Activated CD4-positive, alpha-beta memory T cell treated with anti-CD3 and anti-CD28 coated beads for 36 hours (primary cell): ENCODE data around the gene FAM13A. TPM values are rescaled to one million over a fixed set of nuclear protein-coding genes. Genes with fewer than 3 reads are reported as not detected.

Experiments
- CTCF ChIA-PET: fragments of 350-600 bp; sonication (Branson Sonifier 250); formaldehyde crosslinking; loops from one replicate; lab custom pipeline; 2021; ENCODE audit warnings: antibody characterized with exemption, inconsistent platforms; lab: Charles Lee
- POLR2A ChIA-PET: fragments of 350-600 bp; sonication (Branson Sonifier 250); formaldehyde crosslinking; loops from one replicate; lab custom pipeline; 2021; ENCODE audit warnings: antibody characterized with exemption; lab: Charles Lee
- DNase-seq: peaks from one replicate; pipeline ENCODE4 v3.0.0-alpha.2; 2020
- H3K27ac Mint-ChIP-seq: one replicate; pipeline ENCODE4 v1.8.0; 2021; ENCODE audit warnings: mixed read lengths
- H3K27me3 Mint-ChIP-seq: one replicate; pipeline ENCODE4 v1.8.0; 2021; ENCODE audit warnings: mixed read lengths
- H3K36me3 Mint-ChIP-seq: one replicate; pipeline ENCODE4 v1.8.0; 2021; ENCODE audit warnings: mixed read lengths
- H3K4me1 Mint-ChIP-seq: one replicate; pipeline ENCODE4 v1.8.0; 2021; ENCODE audit warnings: low read depth, mixed read lengths
- H3K4me3 Mint-ChIP-seq: one replicate; pipeline ENCODE4 v1.8.0; 2021; ENCODE audit warnings: mild to moderate bottlenecking, mixed read lengths
- H3K9me3 Mint-ChIP-seq: one replicate; pipeline ENCODE4 v1.8.0; 2021; ENCODE audit warnings: mixed read lengths
- intact Hi-C: fragments of 100-400 bp; cut with micrococcal nuclease; formaldehyde crosslinking; loops from one replicate; pipeline ENCODE4 v1.15.1; 2023
- total RNA-seq, 2 experiments: library from RNA; stranded (reverse); gene quantifications; one replicate each; pipeline ENCODE4 v1.2.3, GENCODE V29; 2021

FAM13A gene
- total RNA-seq, 2 experiments from 2014 or later, result 2.3 to 2.6 TPM

GRCh38 chr4:88779431-88779830 is 277.6 kb downstream of the FAM13A start:
- peaks cover 8% of the 10 kb centered on the region for H3K36me3 Mint-ChIP-seq
- H3K27ac Mint-ChIP-seq, result no peak overlapping the region
- DNase-seq, result no peak
- intact Hi-C loops, result no loop called here
- ChIA-PET CTCF (interaction anchor here (0.9 kb wide), 1 partner anchor 40 kb away, joined by 3 read pairs; no protein-coding TSS in a partner anchor), POLR2A (no interaction called here)
- H3K4me1 Mint-ChIP-seq, result no peaks in the 10 kb centered on the region
- no peaks in the 10 kb centered on the region for H3K9me3 Mint-ChIP-seq
- no peak overlapping the region for H3K4me3 Mint-ChIP-seq
- H3K27me3 Mint-ChIP-seq, result no peaks in the 10 kb centered on the region

DNA sequence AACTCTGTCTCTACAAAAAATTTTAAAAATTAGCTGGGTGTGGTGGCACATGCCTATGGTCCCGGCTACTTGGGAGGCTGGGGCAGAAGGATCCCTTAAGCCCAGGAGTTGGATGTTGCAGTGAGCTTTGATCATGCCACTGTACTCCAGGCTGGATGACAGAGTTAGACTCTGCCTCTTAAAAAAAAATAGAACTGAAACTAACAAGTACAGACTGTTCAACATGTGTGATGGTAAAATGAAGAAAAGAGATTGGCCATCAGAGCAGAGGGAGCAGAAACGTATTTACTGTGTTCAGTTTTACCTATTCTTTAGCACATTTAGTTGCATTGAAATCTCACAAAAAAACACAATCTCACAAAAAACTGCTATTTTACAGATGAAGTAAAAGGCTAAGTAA is 281.5 kb downstream of the FAM13A start:
- ChIA-PET POLR2A (no interaction called here), CTCF (no interaction called here)
- Mint-ChIP-seq H3K27me3 (no peaks in the 10 kb centered on the region), H3K4me1 (no peaks in the 10 kb centered on the region), H3K4me3 (no peak overlapping the region), H3K36me3 (peaks cover 8% of the 10 kb centered on the region), H3K27ac (no peak overlapping the region), H3K9me3 (no peaks in the 10 kb centered on the region)
- intact Hi-C loops, result no loop called here
- no peak for DNase-seq

DNA sequence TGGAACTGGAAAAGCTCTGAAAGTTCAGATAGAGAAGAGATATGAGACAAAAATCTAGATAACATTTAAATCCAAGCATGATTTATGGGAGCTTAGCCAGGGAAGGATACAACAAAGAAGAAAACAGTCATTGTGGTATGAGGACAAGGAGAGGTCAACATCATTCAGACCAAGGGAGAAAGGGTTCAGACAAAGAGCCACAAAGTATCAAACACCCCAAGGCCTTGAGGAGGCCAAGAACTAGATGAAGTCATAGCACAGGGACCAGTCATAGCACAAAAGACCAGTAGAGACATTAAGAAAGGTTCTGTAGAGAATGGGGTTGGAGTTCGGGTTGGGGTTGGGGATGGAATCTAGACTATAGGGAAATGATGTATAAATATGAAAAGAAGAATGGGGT is 282.0 kb downstream of the FAM13A start:
- no peak for DNase-seq
- Mint-ChIP-seq H3K27ac (no peak overlapping the region), H3K4me3 (no peak overlapping the region), H3K4me1 (no peaks in the 10 kb centered on the region), H3K36me3 (peaks cover 8% of the 10 kb centered on the region), H3K9me3 (no peaks in the 10 kb centered on the region), H3K27me3 (no peaks in the 10 kb centered on the region)
- ChIA-PET CTCF (interaction anchor here (1.0 kb wide), 1 partner anchor 249 kb away, joined by 5 read pairs; no protein-coding TSS in a partner anchor), POLR2A (no interaction called here)
- intact Hi-C loops, result no loop called here

GRCh38 chr4:88771883-88772450 is 285.0 kb downstream of the FAM13A start:
- DNase-seq, result no peak
- POLR2A ChIA-PET, result no interaction called here
- Mint-ChIP-seq H3K27ac (no peak overlapping the region), H3K4me3 (no peak overlapping the region), H3K36me3 (peaks cover 8% of the 10 kb centered on the region), H3K27me3 (no peaks in the 10 kb centered on the region), H3K4me1 (no peaks in the 10 kb centered on the region), H3K9me3 (no peaks in the 10 kb centered on the region)
- intact Hi-C loops, result no loop called here
- CTCF ChIA-PET, result no interaction called here

- POLR2A ChIA-PET, result no interaction called here
Measured at GRCh38 chr4:88765729-88766128, 291.3 kb downstream of the FAM13A start.

DNA sequence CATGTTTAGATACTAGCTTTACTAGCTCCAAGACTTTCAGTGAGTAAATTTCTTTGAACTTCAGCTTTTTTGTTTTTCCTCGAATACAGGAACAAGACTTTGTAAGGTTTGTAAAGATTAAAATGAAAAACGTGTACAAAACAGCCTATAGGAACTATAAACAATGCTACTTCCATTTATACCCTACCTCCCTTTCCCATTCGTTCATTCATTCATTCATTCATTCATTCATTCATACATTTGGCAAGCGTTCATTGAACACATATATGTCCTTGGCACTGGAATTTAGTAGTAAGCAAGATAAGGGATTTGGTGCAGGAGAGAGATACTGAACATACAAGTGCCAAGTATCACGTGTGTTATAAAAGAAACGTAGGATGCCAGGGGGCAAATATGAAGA is 293.9 kb downstream of the FAM13A start:
- no peaks in the 10 kb centered on the region for H3K36me3 Mint-ChIP-seq
- ChIA-PET POLR2A (no interaction called here), CTCF (no interaction called here)
- no peaks in the 10 kb centered on the region for H3K27me3 Mint-ChIP-seq
- no peak overlapping the region for H3K27ac Mint-ChIP-seq
- no peaks in the 10 kb centered on the region for H3K9me3 Mint-ChIP-seq
- H3K4me1 Mint-ChIP-seq, result no peaks in the 10 kb centered on the region
- intact Hi-C loops, result no loop called here
- DNase-seq, result no peak
- no peak overlapping the region for H3K4me3 Mint-ChIP-seq

More at GRCh38 chr4:88765729-88766128, 291.3 kb downstream of the FAM13A start:
- Mint-ChIP-seq H3K36me3 (no peaks in the 10 kb centered on the region), H3K9me3 (no peaks in the 10 kb centered on the region), H3K4me1 (no peaks in the 10 kb centered on the region), H3K27ac (no peak overlapping the region), H3K4me3 (no peak overlapping the region), H3K27me3 (no peaks in the 10 kb centered on the region)
- intact Hi-C loops, result no loop called here
- CTCF ChIA-PET, result no interaction called here
- no peak for DNase-seq

- intact Hi-C loops, result no loop called here
- H3K27me3 Mint-ChIP-seq, result no peaks in the 10 kb centered on the region
- no peaks in the 10 kb centered on the region for H3K9me3 Mint-ChIP-seq
- H3K27ac Mint-ChIP-seq, result no peak overlapping the region
- DNase-seq, result no peak
- POLR2A ChIA-PET, result no interaction called here
- CTCF ChIA-PET, result no interaction called here
- H3K4me3 Mint-ChIP-seq, result no peak overlapping the region
- no peaks in the 10 kb centered on the region for H3K36me3 Mint-ChIP-seq
- no peaks in the 10 kb centered on the region for H3K4me1 Mint-ChIP-seq
Measured at GRCh38 chr4:88761861-88762523, 295.0 kb downstream of the FAM13A start.

DNA sequence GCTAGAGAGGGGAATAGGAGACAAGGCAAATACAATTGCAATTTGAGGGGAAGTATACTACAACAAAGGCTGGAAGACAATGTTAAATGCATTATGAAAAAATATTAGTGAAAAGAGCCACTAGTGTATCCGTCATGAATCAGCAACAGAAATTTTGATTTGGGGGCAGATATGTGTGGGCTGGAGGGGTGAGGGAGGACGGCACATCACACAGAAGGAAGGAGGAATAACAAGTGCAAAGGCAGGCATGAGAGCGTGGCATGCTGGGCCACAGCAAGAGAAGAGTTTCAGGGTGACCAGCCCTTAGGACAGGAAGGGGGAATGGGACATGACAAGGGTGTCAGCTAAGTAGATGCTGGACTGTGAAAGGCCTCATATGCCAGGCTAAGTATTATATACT is 295.6 kb downstream of the FAM13A start:
- ChIA-PET POLR2A (no interaction called here), CTCF (no interaction called here)
- Mint-ChIP-seq H3K36me3 (no peaks in the 10 kb centered on the region), H3K4me1 (no peaks in the 10 kb centered on the region), H3K4me3 (no peak overlapping the region), H3K27ac (no peak overlapping the region), H3K27me3 (no peaks in the 10 kb centered on the region), H3K9me3 (no peaks in the 10 kb centered on the region)
- intact Hi-C loops, result no loop called here
- DNase-seq, result no peak

DNA sequence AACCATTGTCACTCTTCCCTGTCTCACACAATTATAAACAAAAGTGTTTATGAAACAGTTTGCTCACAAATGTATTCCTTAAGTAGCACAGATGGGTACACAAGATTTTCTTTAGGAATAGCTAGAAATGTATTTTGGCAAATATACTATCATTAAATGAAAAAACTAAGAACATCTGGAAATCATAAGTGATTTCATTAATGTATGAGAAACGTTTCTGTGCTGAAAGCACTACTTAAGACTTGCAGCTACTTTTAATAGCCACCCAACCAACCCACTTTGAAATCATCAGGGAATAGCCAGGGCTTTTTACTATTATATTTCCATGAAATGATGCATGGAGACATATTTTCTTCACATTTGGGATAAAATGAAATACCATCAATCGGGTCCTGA is 297.1 kb downstream of the FAM13A start:
- H3K27ac Mint-ChIP-seq, result no peak overlapping the region
- CTCF ChIA-PET, result no interaction called here

DNA sequence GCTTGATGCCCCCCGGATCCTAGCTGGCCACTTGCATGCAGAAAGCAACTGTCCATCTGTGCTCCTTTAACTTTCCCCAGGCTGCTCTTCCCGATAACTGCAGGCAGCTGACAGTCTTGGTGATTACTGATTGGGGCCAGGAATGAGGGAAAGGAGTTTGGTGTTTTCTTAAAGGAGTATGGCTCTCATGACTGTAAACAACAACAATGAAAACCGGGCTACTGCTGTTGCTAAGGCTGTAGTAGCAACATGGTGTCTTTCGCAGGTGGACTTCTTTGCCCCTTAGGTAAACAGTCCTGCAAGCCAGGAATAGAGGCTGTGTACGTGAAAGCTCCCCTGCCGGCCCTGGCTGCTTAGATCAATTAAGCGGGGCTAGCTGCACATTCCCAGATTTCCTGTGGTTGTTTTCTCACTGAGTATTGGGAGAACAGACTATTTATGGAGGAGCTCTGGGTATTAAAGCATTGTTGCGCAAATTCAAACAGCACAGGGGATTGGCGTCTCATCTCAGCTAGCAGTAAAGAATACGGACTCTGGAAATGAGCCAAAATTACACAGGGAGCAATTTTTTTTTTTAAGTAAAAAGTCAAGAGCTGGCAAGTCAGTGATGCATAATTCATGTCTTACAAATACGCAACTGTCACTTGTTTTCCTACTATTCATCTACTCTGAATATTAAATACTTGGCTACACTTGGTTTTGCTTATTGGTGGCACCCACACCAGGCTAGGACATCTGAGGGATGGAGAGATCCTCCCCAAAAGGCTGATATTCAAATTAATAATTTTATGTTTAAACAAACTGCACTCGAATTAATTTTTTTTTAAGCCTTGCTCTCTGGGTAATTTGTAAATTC is 297.7 kb downstream of the FAM13A start:
- intact Hi-C loops, result no loop called here
- Mint-ChIP-seq H3K27me3 (no peaks in the 10 kb centered on the region), H3K4me3 (no peak overlapping the region), H3K27ac (no peak overlapping the region), H3K36me3 (no peaks in the 10 kb centered on the region), H3K4me1 (no peaks in the 10 kb centered on the region), H3K9me3 (no peaks in the 10 kb centered on the region)
- no peak for DNase-seq
- POLR2A ChIA-PET, result no interaction called here
- CTCF ChIA-PET, result interaction anchor here (0.7 to 1.2 kb wide), 2 partner anchors 20 to 99 kb away, joined by 3 read pairs; no protein-coding TSS in a partner anchor

More for the DNA sequence above, 297.1 kb downstream of the FAM13A start:
- Mint-ChIP-seq H3K27me3 (no peaks in the 10 kb centered on the region), H3K9me3 (no peaks in the 10 kb centered on the region), H3K4me3 (no peak overlapping the region), H3K4me1 (no peaks in the 10 kb centered on the region), H3K36me3 (no peaks in the 10 kb centered on the region)
- no peak for DNase-seq
- intact Hi-C loops, result no loop called here
- POLR2A ChIA-PET, result no interaction called here

DNA sequence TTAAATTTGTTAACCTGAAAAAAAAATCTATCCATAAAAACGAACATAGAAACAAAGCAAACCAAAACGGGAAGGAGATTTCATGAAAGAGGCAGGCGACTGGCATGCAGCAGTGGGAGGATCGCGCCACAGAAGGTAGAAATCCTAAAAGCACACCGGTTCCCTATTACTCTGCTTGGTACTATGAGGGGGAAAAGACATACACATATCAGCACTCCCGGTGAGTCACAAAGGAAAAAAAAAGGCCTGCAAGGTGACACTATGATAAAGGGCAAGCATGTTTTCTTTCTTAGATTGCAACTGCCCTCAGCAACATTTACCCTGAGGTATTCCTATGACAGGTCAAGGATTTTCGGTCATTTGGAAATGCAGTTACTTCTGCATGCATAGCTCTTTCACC is 298.7 kb downstream of the FAM13A start:
- Mint-ChIP-seq H3K36me3 (no peaks in the 10 kb centered on the region), H3K4me3 (no peak overlapping the region), H3K9me3 (no peaks in the 10 kb centered on the region), H3K4me1 (no peaks in the 10 kb centered on the region), H3K27ac (no peak overlapping the region), H3K27me3 (no peaks in the 10 kb centered on the region)
- POLR2A ChIA-PET, result no interaction called here
- CTCF ChIA-PET, result interaction anchor here (1.2 kb wide), 1 partner anchor 19 kb away, joined by 3 read pairs; no protein-coding TSS in a partner anchor
- intact Hi-C loops, result no loop called here
- no peak for DNase-seq

- no peak for DNase-seq
- CTCF ChIA-PET, result interaction anchor here (1.2 kb wide), 1 partner anchor 19 kb away, joined by 3 read pairs; no protein-coding TSS in a partner anchor
- POLR2A ChIA-PET, result no interaction called here
- no peaks in the 10 kb centered on the region for H3K27me3 Mint-ChIP-seq
- H3K36me3 Mint-ChIP-seq, result no peaks in the 10 kb centered on the region
- no peak overlapping the region for H3K27ac Mint-ChIP-seq
- intact Hi-C loops, result no loop called here
- no peaks in the 10 kb centered on the region for H3K9me3 Mint-ChIP-seq
- H3K4me1 Mint-ChIP-seq, result no peaks in the 10 kb centered on the region
- H3K4me3 Mint-ChIP-seq, result no peak overlapping the region
Measured at GRCh38 chr4:88757776-88758175, 299.2 kb downstream of the FAM13A start.
